ENCODE results near the gene TOM1L2.

DNA sequence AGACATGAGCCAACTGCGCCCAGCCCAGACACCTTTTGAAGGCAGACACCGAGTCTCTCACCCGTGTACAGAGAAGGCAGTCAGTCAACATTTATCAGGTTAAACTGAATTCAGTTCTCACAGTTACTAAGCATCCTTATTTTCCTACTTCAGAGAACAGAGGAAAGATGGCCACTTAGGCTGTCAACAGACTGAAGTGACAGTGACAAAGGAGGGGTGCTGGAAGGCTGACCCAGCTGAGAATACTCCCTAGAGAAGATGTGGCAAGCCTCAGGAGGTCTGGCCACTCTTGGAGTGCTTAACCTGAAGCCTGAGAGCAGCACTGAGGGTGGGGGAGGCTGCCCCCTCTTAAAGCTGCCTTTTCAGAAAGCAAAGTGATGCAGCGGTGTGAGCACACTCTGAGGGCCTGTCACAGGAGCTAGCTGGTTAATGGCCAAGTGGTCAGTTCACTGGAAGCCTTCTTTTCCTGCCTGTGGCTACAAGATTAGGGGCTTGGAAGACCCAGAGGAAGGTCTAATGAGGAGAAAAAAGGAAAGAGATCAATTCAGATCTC, 84.4 kb downstream of the TOM1L2 start:
- TF ChIP-seq, protein P1, sequence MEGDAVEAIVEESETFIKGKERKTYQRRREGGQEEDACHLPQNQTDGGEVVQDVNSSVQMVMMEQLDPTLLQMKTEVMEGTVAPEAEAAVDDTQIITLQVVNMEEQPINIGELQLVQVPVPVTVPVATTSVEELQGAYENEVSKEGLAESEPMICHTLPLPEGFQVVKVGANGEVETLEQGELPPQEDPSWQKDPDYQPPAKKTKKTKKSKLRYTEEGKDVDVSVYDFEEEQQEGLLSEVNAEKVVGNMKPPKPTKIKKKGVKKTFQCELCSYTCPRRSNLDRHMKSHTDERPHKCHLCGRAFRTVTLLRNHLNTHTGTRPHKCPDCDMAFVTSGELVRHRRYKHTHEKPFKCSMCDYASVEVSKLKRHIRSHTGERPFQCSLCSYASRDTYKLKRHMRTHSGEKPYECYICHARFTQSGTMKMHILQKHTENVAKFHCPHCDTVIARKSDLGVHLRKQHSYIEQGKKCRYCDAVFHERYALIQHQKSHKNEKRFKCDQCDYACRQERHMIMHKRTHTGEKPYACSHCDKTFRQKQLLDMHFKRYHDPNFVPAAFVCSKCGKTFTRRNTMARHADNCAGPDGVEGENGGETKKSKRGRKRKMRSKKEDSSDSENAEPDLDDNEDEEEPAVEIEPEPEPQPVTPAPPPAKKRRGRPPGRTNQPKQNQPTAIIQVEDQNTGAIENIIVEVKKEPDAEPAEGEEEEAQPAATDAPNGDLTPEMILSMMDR (IDR thresholded peaks at IDR 0.05; ENCODE audit: low read length) = no peak
- TF ChIP-seq EZH2 (optimal IDR thresholded peaks at IDR 0.05; ENCODE audit: low read depth, low read length) = no peak
- TF ChIP-seq EZH2phosphoT487 (IDR thresholded peaks at IDR 0.05; ENCODE audit: low read length) = no peak

All from MM.1S (cell line).